GM21619 (cell line): ENCODE data around the gene FERMT3.

Source experiments
- ATAC-seq: cut with Tn5 transposase; IDR thresholded peaks from one replicate; pipeline ENCODE4 v1.9.1; 2021; ENCODE audit not compliant: unreplicated experiment

FERMT3 gene

GRCh38 chr11:64219354-64219684 lies 12.8 kb downstream of the FERMT3 start:
- no peak for ATAC-seq

GRCh38 chr11:64219755-64220154 lies 13.2 kb downstream of the FERMT3 start:
- no peak for ATAC-seq

- no peak for ATAC-seq
These were observed 13.8 kb downstream of the FERMT3 start for GRCh38 chr11:64220271-64220670.

GRCh38 chr11:64220798-64221197 lies 14.3 kb downstream of the FERMT3 start:
- no peak for ATAC-seq

GRCh38 chr11:64222651-64223000 lies 16.1 kb downstream of the FERMT3 start:
- ATAC-seq, result no peak

- no peak for ATAC-seq
These were observed 16.6 kb downstream of the FERMT3 start for GRCh38 chr11:64223001-64223651.

- no peak for ATAC-seq
These were observed 17.8 kb downstream of the FERMT3 start for GRCh38 chr11:64224151-64224890.

GRCh38 chr11:64224891-64225607 lies 18.5 kb downstream of the FERMT3 start:
- ATAC-seq, result no peak

GRCh38 chr11:64225608-64226506 lies 19.3 kb downstream of the FERMT3 start, which contains the start of the genes NUDT22 and TRPT1:
NUDT22 (plus strand) TSS chr11:64226274; CDS start chr11:64226653, 379 bp downstream.
TRPT1 (minus strand) TSS chr11:64226186; CDS start chr11:64225860, 326 bp downstream.
- peak; percentile 40 for ATAC-seq

GRCh38 chr11:64226507-64227051 lies 20.1 kb downstream of the FERMT3 start:
- ATAC-seq, result peak; percentile 34

GRCh38 chr11:64227405-64227956 lies 21.0 kb downstream of the FERMT3 start:
- no peak for ATAC-seq

GRCh38 chr11:64229090-64229743 lies 22.7 kb downstream of the FERMT3 start:
- no peak for ATAC-seq

GRCh38 chr11:64229744-64230170 lies 23.2 kb downstream of the FERMT3 start:
- no peak for ATAC-seq

GRCh38 chr11:64230171-64230984 lies 23.9 kb downstream of the FERMT3 start, which contains the start of gene DNAJC4:
DNAJC4 (plus strand) TSS chr11:64230548; CDS start chr11:64230855, 307 bp downstream.
- ATAC-seq, result peak; percentile 40

- no peak for ATAC-seq
These were observed 24.5 kb downstream of the FERMT3 start for GRCh38 chr11:64230985-64231365.

GRCh38 chr11:64231546-64231945 lies 25.0 kb downstream of the FERMT3 start:
- no peak for ATAC-seq

GRCh38 chr11:64232182-64232966 lies 25.9 kb downstream of the FERMT3 start:
- ATAC-seq, result no peak

GRCh38 chr11:64232967-64233315 lies 26.4 kb downstream of the FERMT3 start:
- no peak for ATAC-seq
